Activated T-cell treated with anti-CD3 and anti-CD28 coated beads, Interleukin-2, amount 50 U/mL, for 72 hours (primary cell): ENCODE data around the gene PIP4K2C. TPM values are rescaled to one million over a fixed set of nuclear protein-coding genes. Genes with fewer than 3 reads are reported as not detected.
"Not testable (repeated sequence)": the region's sequence is repeated elsewhere in the genome, so short reads cannot be mapped to it uniquely, and the experiment has no call there.

ENCODE experiments used
- ATAC-seq, 2 donors: fragments of 150-1000 bp; cut with Tn5 transposase; replicated peaks in 1 of 2; 2 replicates each; pipeline ENCODE4 v1.10.0; 2021; ENCODE audit warnings: moderate library complexity in 2 of 2, mild to moderate bottlenecking in 1 of 2
- DNase-seq, 2 donors: peaks; one replicate each; pipeline ENCODE4 v3.0.0; 2021 to 2022; ENCODE audit warnings: mixed read lengths in 1 of 2
- H3K27ac Mint-ChIP-seq: one replicate; pipeline ENCODE4 v1.8.0; 2022; ENCODE audit warnings: mild to moderate bottlenecking, moderate library complexity, mixed read lengths
- H3K27me3 Mint-ChIP-seq: one replicate; pipeline ENCODE4 v1.8.0; 2022; ENCODE audit warnings: low read depth, mixed read lengths
- H3K36me3 Mint-ChIP-seq, 2 donors: one replicate each; pipeline ENCODE4 v1.8.0; 2022; ENCODE audit warnings: mixed read lengths in 2 of 2, mild to moderate bottlenecking in 1 of 2; ENCODE audit not compliant: insufficient read depth in 2 of 2
- H3K4me1 Mint-ChIP-seq: one replicate; pipeline ENCODE4 v1.8.0; 2022; ENCODE audit warnings: low read depth, mixed read lengths
- H3K4me3 Mint-ChIP-seq, 2 donors: one replicate each; pipeline ENCODE4 v1.8.0; 2022; ENCODE audit warnings: mild to moderate bottlenecking in 2 of 2, mixed read lengths in 2 of 2, moderate library complexity in 2 of 2
- H3K9me3 Mint-ChIP-seq, 2 donors: one replicate each; pipeline ENCODE4 v1.8.0; 2022; ENCODE audit warnings: mixed read lengths in 2 of 2
- total RNA-seq, 2 donors: library from RNA; stranded (reverse); gene quantifications; one replicate each; pipeline ENCODE4 v1.2.3, GENCODE V29; 2022

The PIP4K2C gene
- total RNA-seq, 2 donors from 2014 or later: 21.3 to 23.1 TPM

GRCh38 chr12:57637364-57637763, 46.4 kb downstream of the PIP4K2C start:
- H3K4me3 Mint-ChIP-seq: no peak overlapping the region
- H3K27me3 Mint-ChIP-seq: peaks cover 28% of the 10 kb centered on the region
- H3K9me3 Mint-ChIP-seq: no peaks in the 10 kb centered on the region
- H3K27ac Mint-ChIP-seq: no peak overlapping the region
- no peak for DNase-seq
- ATAC-seq: no peak
- H3K36me3 Mint-ChIP-seq: no peaks in the 10 kb centered on the region
- H3K4me1 Mint-ChIP-seq: peaks cover 6% of the 10 kb centered on the region

- Mint-ChIP-seq H3K36me3 (no peaks in the 10 kb centered on the region), H3K27me3 (peaks cover 28% of the 10 kb centered on the region), H3K4me3 (no peak overlapping the region), H3K9me3 (no peaks in the 10 kb centered on the region), H3K4me1 (peaks cover 6% of the 10 kb centered on the region), H3K27ac (no peak overlapping the region)
- ATAC-seq (no peak), DNase-seq (no peak)
These were observed 47.1 kb downstream of the PIP4K2C start for GRCh38 chr12:57638096-57638495.

DNA sequence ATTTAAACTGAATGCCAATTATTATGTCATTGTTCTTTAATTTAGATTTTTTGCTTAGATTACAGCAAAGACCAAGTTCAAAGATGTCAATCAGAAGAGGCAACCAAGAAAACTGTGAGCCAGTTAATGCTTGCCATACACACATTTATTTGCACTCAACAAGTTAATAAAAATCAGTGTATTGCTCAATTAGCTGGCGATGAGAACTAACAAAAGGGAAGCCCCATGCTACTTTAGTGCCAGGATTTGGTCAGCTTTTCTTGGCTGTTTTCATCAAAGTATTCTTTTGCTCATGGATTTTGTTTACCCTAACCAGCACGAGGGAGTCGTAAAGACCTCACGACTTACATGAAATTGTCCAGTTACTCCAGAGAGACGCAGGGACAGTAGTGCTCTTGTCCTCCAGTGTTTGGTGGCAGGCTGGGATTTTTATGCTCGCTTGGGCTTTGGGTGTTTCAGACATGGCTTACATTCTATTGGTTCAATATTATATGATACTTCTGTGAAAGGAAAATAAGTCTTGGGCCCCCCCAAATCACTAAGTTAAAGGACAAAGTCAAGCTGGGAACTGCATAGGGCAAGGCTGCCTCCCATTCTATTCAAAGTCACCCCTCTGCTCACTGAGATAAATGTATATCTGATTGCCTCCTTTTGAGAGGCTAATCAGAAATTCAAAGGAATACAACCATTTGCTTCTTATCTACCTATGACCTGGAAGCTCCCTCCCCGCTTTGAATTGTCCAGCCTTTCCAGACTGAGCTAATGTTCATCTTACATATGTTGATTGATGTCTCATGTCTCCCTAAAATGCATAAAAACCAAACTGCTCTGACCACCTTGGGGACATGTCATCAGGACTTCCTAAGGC, 49.4 kb downstream of the PIP4K2C start:
- Mint-ChIP-seq H3K4me1 (no peaks in the 10 kb centered on the region), H3K27me3 (peaks cover 23% of the 10 kb centered on the region), H3K9me3 (no peaks in the 10 kb centered on the region), H3K4me3 (no peak overlapping the region), H3K36me3 (no peaks in the 10 kb centered on the region), H3K27ac (no peak overlapping the region)
- DNase-seq: no peak
- ATAC-seq: no peak

DNA sequence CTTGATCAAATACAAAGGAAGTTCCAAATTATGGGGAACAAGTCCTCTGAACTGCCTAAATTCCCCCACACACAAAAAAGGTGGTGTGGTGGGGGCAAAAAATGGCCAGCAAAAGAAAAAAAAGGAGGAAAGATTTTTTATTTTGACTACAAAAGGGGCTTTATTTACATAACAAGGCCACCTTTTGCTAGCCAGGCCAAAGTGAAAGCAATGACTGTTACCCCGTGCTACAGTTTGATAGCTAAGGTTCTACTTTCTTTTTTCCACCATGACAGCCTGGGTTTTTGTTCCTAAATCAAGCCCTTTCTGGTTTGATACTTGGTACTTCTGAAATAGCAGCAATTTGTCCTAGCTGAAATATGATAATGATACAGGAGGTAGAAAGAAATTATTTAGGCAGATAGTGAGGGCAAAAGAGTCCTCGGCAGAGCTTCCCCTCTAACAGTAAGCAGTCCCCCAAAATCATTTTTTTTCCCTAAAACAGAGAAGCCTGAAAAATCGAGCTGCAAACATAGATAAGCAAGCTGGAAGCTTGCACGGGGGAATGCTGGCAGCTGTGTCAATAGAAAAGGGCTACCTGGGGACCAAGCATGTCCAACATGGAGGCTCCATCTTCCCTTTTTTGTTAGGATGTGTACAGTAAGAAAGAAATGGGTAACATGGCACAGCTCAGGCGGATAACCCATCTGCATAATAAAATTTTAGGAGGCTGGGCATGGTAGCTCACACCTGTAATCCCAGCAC, 50.9 kb downstream of the PIP4K2C start:
- Mint-ChIP-seq H3K36me3 (peaks cover 0 to 2% of the 10 kb centered on the region in 2 donors), H3K4me1 (no peaks in the 10 kb centered on the region), H3K9me3 (no peaks in the 10 kb centered on the region), H3K27me3 (peaks cover 23% of the 10 kb centered on the region), H3K27ac (no peak overlapping the region), H3K4me3 (no peak overlapping the region)
- no peak for DNase-seq
- ATAC-seq: no peak

DNA sequence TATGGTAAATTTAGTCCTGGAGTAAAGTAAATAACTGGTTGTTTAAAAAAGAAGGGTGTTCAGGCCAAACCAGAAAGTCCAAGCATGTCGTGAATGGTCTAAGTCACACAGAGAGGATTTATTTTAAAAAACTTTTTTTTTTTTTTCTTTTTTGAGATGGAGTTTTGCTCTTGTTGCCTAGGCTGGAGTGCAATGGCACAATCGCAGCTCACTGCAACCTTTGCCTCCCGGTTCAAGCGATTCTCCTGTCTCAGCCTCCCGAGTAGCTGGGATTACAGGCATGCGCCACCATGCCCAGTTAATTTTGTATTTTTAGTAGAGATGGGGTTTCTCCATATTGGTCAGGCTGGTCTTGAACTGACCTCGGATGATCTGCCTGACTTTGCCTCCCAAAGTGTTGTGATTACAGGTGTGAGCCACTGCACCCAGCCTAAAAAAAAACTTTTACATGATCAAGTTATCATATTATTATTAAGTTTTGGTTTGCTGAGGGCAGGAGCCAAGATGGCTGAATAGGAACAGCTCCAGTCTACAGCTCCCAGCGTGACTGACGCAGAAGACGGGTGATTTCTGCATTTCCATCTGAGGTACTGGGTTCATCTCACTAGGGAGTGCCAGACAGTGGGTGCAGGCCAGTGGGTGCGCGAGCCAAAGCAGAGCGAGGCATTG, 55.1 kb downstream of the PIP4K2C start:
- H3K9me3 Mint-ChIP-seq, ATAC-seq, H3K4me1 Mint-ChIP-seq, H3K4me3 Mint-ChIP-seq, DNase-seq, H3K36me3 Mint-ChIP-seq, H3K27ac Mint-ChIP-seq, H3K27me3 Mint-ChIP-seq: not testable (repeated sequence)

DNA sequence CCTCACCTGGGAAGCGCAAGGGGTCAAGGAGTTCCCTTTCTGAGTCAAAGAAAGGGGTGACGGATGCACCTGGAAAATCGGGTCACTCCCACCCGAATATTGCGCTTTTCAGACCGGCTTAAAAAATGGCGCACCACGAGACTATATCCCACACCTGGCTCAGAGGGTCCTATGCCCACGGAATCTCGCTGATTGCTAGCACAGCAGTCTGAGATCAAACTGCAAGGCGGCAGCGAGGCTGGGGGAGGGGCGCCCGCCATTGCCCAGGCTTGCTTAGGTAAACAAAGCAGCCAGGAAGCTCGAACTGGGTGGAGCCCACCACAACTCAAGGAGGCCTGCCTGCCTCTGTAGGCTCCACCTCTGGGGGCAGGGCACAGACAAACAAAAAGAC, 55.7 kb downstream of the PIP4K2C start:
- not testable (repeated sequence) for H3K9me3 Mint-ChIP-seq, H3K4me1 Mint-ChIP-seq, ATAC-seq, H3K27me3 Mint-ChIP-seq, H3K36me3 Mint-ChIP-seq, H3K27ac Mint-ChIP-seq, DNase-seq, H3K4me3 Mint-ChIP-seq

Other genes starting within 250 kb of the PIP4K2C start
- 10 to 100 TPM; 78.9 to 79.1 TPM for gene R3HDM2, start 160.1 kb upstream of the PIP4K2C start, total RNA-seq
- not detected for gene INHBC, start 156.4 kb upstream of the PIP4K2C start, total RNA-seq
- 1 to 10 TPM; 3.8 to 4.8 TPM for gene INHBE, start 135.9 kb upstream of the PIP4K2C start, total RNA-seq
- 1 to 10 TPM in 1 of 2 donors, under 1 TPM in 1; 0.21 to 1.3 TPM for gene GLI1, start 131.4 kb upstream of the PIP4K2C start, total RNA-seq
- 100 to 1,000 TPM; 119 to 153 TPM for gene ARHGAP9, start 111.3 kb upstream of the PIP4K2C start, total RNA-seq
- gene MARS1, start 103.1 kb upstream of the PIP4K2C start, total RNA-seq: 100 to 1,000 TPM; 575 to 653 TPM
- gene DDIT3, start 70.7 kb upstream of the PIP4K2C start, total RNA-seq: 10 to 100 TPM; 64.6 to 71.7 TPM
- 100 to 1,000 TPM; 131 to 148 TPM for gene MBD6, start 68.4 kb upstream of the PIP4K2C start, total RNA-seq
- 10 to 100 TPM; 94.9 to 99.0 TPM for gene DCTN2, start 44.0 kb upstream of the PIP4K2C start, total RNA-seq
- 1 to 10 TPM; 3.2 to 5.9 TPM for gene KIF5A, start 41.1 kb upstream of the PIP4K2C start, total RNA-seq
- gene DTX3, start 13.6 kb downstream of the PIP4K2C start, total RNA-seq: 10 to 100 TPM; 44.3 to 52.7 TPM
- gene ARHGEF25, start 20.2 kb downstream of the PIP4K2C start, total RNA-seq: 1 to 10 TPM; 2.8 to 5.3 TPM
- 1 to 10 TPM; 2.5 to 3.8 TPM for gene B4GALNT1, start 42.0 kb downstream of the PIP4K2C start, total RNA-seq
- 100 to 1,000 TPM; 103 to 104 TPM for gene OS9, start 102.9 kb downstream of the PIP4K2C start, total RNA-seq
- 10 to 100 TPM; 21.7 to 26.9 TPM for gene AGAP2, start 147.6 kb downstream of the PIP4K2C start, total RNA-seq
- gene TSPAN31, start 153.8 kb downstream of the PIP4K2C start, total RNA-seq: 10 to 100 TPM; 18.2 to 19.6 TPM
- 100 to 1,000 TPM; 150 to 154 TPM for gene CDK4, start 161.1 kb downstream of the PIP4K2C start, total RNA-seq
- gene MARCHF9, start 163.9 kb downstream of the PIP4K2C start, total RNA-seq: 10 to 100 TPM; 30.2 to 32.9 TPM
- gene CYP27B1, start 175.9 kb downstream of the PIP4K2C start, total RNA-seq: 10 to 100 TPM; 11.1 to 14.7 TPM
- 10 to 100 TPM; 18.7 TPM for gene METTL1, start 180.9 kb downstream of the PIP4K2C start, total RNA-seq
- gene EEF1AKMT3, start 181.4 kb downstream of the PIP4K2C start, total RNA-seq: 1 to 10 TPM; 4.9 to 6.9 TPM
- gene TSFM, start 191.6 kb downstream of the PIP4K2C start, total RNA-seq: 10 to 100 TPM; 30.4 to 30.9 TPM
- 1 to 10 TPM; 4.8 to 5.5 TPM for gene AVIL, start 227.5 kb downstream of the PIP4K2C start, total RNA-seq